Astrocyte of the hippocampus (primary cell): ENCODE data around the gene ITGB2.

ENCODE experiments used
- DNase-seq: peaks from one replicate; pipeline ENCODE4 v3.0.0; 2011; ENCODE audit warnings: low read depth, low spot score

The ITGB2 gene

DNA sequence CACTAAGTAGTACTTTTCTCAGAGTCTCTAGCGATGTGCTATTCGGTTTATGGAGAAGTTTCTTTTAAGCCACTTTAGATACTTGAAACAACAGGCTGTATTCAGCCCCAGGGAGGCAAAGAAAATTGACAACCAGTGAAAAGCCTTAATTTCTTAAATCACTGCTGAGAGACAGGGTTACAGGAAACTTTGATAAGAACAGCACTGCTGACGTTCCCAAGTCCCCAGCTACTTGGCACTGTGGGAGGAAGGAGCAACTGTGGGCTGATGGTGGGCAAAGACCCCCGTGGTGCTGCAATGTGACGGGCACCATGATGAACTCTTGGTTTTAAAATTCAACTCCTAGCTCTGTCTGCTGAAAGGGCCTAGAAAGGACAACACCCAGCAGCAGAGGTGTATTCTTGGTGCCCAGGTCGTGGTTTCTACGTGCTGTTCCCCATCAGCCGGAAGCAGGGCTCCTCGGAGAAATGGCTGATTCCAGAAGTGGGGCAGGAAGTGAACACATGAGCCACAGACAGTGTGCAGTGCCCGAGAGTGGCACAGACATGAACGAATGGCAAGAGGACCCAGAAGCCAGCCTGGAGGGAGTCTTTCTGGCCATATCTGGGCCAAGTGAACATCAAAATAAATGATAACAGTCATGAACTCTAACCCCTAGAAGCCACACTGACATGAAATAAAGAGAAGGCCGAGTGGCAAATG is 52.5 kb downstream of the ITGB2 start:
- no peak for DNase-seq

- no peak for DNase-seq
These were observed 53.2 kb downstream of the ITGB2 start for GRCh38 chr21:44867464-44867863.

- DNase-seq = peak; percentile 90
These were observed 53.9 kb downstream of the ITGB2 start for GRCh38 chr21:44866780-44867179.

GRCh38 chr21:44865561-44866280 is 55.0 kb downstream of the ITGB2 start:
- no peak for DNase-seq

DNA sequence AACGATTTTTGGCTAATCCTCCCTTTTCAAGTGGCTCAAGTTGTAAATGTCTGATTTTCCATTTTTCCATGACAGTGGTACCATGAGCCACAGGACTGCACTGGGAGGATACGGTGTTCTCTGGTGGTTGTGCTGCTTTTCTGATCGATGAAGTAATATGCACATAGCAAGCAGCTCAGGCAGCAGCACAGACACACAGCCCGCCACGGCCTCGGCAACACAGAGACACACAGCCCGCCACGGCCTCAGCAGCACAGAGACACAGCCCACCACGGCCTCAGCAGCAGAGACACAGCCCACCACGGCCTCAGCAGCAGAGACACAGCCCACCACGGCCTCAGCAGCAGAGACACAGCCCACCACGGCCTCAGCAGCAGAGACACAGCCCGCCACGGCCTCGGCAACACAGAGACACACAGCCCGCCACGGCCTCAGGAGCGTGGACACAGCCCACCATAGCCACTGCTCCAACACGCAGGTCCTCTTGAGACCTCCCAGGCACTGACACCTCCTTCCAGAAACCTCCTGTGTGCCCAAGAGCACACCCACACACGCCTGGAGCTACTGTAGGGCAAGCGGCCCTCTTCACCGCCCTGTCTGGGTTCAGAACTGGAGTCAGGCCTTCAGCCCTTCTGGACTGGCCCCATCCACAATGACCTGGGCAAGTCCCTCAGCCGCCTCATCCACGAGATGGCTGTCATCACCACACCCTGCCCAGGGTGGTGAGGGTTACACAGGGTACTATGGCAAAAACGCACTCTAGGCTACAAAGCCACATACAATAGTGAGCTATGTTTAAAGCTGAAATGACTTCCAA is 57.6 kb downstream of the ITGB2 start:
- DNase-seq = no peak

GRCh38 chr21:44858791-44859190 is 61.9 kb downstream of the ITGB2 start:
- no peak for DNase-seq

- DNase-seq = no peak
These were observed 62.4 kb downstream of the ITGB2 start for GRCh38 chr21:44858291-44858690.

DNA sequence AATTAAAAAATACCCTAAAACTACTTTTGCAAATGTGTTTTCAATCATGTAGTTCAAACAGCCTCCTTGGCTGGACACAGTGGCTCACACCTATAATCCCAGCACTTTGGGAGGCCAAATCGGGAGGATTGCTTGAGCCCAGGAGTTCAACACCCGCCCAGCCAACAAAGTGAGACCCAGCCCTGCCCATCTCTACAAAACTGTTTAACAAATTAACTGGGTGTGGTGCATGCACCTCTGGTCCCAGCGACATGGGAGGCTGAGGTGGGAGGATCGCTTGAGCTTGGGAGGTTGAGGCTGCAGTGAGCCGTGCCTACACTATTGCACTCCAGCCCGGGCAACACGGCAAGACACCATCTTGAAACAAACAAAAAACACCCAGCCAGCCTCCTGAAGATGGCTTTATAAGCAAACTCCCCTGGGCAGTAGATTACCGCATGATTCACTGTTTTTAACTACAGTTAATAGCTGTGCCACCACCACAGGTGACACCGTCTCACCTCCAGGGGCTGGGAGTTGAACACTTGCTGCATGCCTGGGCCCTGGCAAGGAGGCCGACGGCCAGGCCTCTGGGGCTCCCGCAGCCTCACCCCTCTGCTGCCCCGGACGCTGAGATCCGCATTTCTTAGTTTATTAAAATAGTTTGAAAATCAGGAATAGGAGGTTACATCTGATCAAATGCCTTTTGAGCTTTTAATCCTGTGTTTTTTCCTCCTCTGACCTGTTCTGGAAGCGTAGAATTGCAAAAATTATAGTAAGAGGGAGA is 63.4 kb downstream of the ITGB2 start:
- no peak for DNase-seq

GRCh38 chr21:44856131-44856530 is 64.6 kb downstream of the ITGB2 start:
- no peak for DNase-seq

- DNase-seq = no peak
These were observed 65.1 kb downstream of the ITGB2 start for GRCh38 chr21:44855572-44855971.

DNA sequence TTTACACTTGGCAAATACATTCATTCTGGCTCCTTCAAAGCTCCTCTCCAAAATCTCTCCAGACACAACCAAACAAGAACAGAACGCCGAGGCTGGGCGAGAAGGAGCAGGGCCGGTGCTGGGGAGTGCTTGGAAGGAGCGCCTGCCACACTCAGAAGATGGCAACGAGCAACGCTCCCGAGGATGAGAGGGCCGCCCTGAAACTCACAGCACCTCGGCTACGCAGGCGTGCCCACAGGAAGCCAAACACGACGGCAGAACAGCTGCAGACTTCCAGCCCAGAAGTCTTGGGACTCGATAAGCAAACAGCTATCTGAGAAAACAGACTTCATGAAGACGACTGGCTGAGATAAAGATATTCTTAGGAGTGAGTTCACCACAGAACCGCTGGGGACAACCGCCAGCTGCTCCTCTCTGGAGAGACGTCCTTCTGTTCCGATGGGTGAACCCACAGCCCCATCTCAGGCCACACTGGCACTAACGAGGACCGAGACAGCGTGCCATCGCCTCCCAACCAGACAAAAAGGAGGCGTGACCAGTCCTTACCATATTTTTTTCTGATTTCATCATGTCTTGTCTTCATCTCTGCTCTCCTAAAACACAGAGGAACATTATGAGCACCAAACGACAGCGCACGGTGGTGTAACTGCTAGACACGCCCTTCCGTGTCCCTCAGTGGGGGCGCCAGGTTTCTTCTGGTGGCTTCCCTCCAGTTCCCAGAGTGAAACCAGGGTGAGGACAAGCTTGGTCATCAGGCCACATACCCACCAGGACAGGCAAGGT is 65.8 kb downstream of the ITGB2 start:
- DNase-seq = no peak

DNA sequence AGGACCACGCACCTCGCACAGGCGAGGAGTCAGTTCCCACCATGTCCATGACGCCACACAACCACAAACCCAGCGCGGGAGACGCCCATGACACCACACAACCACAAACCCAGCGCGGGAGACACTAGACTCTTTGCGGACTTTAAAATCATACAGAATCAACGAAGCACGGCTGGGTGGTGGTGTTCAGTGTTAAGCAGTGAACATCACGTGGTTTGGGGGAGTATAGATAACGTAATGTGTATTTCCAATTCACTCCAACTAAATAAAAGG is 66.4 kb downstream of the ITGB2 start:
- DNase-seq = no peak

DNA sequence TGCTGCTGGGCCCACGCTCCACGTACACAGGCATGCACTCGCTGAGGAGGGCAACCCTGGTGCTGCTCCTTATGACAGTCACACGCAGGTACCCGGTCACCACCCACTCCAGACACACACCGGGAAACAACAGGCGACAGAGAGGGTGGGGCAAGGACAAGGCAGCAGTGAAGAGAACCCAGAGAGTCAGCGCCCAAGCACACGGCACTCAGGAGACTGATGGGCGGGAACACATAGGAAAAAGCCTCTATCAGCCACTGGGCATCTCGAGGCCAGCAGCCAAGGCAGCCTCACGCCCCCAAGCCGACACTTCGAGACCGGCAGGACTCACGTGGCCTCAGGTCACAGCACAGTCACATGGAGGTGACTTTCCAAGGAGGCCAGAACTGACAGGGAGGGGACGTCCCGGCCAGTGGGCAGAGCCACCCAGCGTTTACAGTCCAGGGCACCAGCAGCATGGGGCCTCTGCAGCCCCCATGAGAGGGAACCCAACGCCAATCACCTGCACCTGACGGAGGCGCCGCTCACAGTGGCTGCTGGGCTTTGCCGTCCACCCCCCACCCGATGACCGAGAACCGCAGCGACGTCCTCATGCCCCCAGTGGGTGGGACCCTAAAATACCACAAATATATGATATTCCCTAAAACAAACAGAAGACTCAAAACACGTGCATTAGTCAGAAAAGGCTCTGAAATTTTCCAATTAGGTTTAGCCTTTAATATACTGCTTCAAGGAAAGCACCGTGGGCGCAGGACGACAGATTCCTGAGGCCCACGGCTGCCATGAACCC is 66.9 kb downstream of the ITGB2 start:
- no peak for DNase-seq

GRCh38 chr21:44850905-44851657 is 69.6 kb downstream of the ITGB2 start:
- no peak for DNase-seq

GRCh38 chr21:44850208-44850800 is 70.4 kb downstream of the ITGB2 start:
- DNase-seq = no peak

- DNase-seq = no peak
These were observed 71.0 kb downstream of the ITGB2 start for GRCh38 chr21:44849616-44850130.

GRCh38 chr21:44848821-44849521 is 71.7 kb downstream of the ITGB2 start:
- DNase-seq = no peak

DNA sequence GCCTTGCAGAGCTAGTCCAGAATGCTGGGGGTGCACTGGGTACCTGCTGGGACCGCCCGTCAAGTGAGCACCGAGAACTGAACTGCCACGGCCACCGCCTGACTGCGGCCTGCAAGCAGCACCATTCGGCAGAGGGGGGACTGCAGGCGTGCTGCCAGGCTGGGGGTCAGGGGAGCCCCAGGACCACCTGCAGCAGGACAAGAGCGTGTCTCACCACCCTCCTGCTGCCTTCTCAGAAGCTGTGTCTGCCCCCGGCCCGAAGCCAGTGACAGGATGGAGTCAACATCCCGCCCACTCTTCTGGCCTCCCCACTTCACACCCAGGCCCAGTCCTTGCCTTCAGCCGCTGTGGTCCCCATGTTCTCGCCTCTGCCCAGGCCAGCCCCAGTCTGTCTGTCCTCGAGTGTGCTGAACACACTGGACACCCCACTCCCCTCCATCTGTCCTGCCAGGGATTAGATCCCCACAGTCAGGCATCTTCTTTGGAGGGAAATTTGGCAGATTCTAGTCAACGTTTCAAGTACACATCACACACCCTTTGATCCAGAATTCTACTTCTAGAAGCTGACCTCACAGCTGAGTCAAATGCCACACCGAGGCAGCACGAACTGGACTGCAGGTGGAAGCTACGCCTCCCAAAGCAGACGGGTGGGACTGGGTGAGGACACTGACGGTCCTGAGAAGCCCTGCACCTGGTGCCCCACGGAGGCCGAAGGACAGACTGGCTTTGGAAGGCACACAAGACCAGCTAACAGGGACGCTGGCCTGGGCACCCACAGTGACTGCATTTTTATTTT is 73.2 kb downstream of the ITGB2 start:
- no peak for DNase-seq
